Ishikawa (cell line): Measurements from ENCODE around the gene CANT1.

Experiments used
- CEBPB ChIP-seq: IDR thresholded peaks from 2 replicates; pipeline ENCODE4 v1.6.1; 2012
- CREB1 ChIP-seq: IDR thresholded peaks from 2 replicates; pipeline ENCODE4 v1.6.1; 2012; ENCODE audit warnings: low read depth
- EP300 ChIP-seq: IDR thresholded peaks from 2 replicates; pipeline ENCODE4 v1.6.1; 2012; ENCODE audit warnings: borderline replicate concordance
- MAX ChIP-seq: IDR thresholded peaks from 2 replicates; pipeline ENCODE4 v1.6.1; 2012
- RAD21 ChIP-seq: IDR thresholded peaks from 2 replicates; pipeline ENCODE4 v1.6.1; 2012; ENCODE audit warnings: low read depth
- REST ChIP-seq: IDR thresholded peaks from 2 replicates; pipeline ENCODE4 v1.6.1; 2012; ENCODE audit warnings: low read depth, mild to moderate bottlenecking
- TAF1 ChIP-seq: IDR thresholded peaks from 2 replicates; pipeline ENCODE4 v1.6.1; 2012; ENCODE audit warnings: low read depth, mild to moderate bottlenecking
- TCF12 ChIP-seq: IDR thresholded peaks from 2 replicates; pipeline ENCODE4 v1.6.1; 2012; ENCODE audit warnings: low read depth
- TEAD4 ChIP-seq: IDR thresholded peaks from 2 replicates; pipeline ENCODE4 v1.6.1; 2012
- YY1 ChIP-seq: IDR thresholded peaks from 2 replicates; pipeline ENCODE4 v1.6.1; 2012; ENCODE audit warnings: low read depth
- ZBTB7A ChIP-seq: IDR thresholded peaks from 2 replicates; pipeline ENCODE4 v1.6.1; 2012; ENCODE audit warnings: low read depth

GRCh38 chr17:78979780-78980623 lies 29.6 kb downstream of the CANT1 start, which contains the start of gene LGALS3BP:
- TF ChIP-seq MAX (no peak), TEAD4 (no peak), EP300 (no peak), CEBPB (no peak), TAF1 (no peak), REST (no peak), RAD21 (no peak), ZBTB7A (no peak), YY1 (no peak), TCF12 (no peak), CREB1 (no peak)
